Endometrial microvascular endothelial cells (primary cell): ENCODE data around the gene ACP4. TPM values are rescaled to one million over a fixed set of nuclear protein-coding genes. Genes with fewer than 3 reads are reported as not detected.
"Not testable (repeated sequence)": the region's sequence is repeated elsewhere in the genome, so short reads cannot be mapped to it uniquely, and the experiment has no call there.

Source experiments
- in situ Hi-C: cut with HindIII; loops from 2 replicates; pipeline ENCODE4 v1.10.0; 2017; ENCODE audit warnings: low sequenced_read_pairs, low pct_unique_long_range_greater_than_20kb; ENCODE audit errors: inconsistent ontology term
- total RNA-seq: library from RNA; depleted of rRNA; stranded (reverse); fragments of >200 nt; gene quantifications from one replicate; pipeline ENCODE4 v1.2.3, GENCODE V29; 2015; ENCODE audit errors: inconsistent ontology term

Gene ACP4
- total RNA-seq, 1 donor from 2014 or later = not detected

GRCh38 chr19:50794876-50795663 lies 4.9 kb downstream of the ACP4 start:
- in situ Hi-C loops = no loop called here

GRCh38 chr19:50795664-50796073 lies 5.5 kb downstream of the ACP4 start:
- in situ Hi-C loops = no loop called here

- in situ Hi-C loops = no loop called here
Measured at GRCh38 chr19:50796128-50796633, 6.0 kb downstream of the ACP4 start.

- in situ Hi-C loops = no loop called here
Measured at GRCh38 chr19:50796634-50797428, 6.6 kb downstream of the ACP4 start.

- in situ Hi-C loops = no loop called here
Measured at GRCh38 chr19:50797429-50797780, 7.2 kb downstream of the ACP4 start.

DNA sequence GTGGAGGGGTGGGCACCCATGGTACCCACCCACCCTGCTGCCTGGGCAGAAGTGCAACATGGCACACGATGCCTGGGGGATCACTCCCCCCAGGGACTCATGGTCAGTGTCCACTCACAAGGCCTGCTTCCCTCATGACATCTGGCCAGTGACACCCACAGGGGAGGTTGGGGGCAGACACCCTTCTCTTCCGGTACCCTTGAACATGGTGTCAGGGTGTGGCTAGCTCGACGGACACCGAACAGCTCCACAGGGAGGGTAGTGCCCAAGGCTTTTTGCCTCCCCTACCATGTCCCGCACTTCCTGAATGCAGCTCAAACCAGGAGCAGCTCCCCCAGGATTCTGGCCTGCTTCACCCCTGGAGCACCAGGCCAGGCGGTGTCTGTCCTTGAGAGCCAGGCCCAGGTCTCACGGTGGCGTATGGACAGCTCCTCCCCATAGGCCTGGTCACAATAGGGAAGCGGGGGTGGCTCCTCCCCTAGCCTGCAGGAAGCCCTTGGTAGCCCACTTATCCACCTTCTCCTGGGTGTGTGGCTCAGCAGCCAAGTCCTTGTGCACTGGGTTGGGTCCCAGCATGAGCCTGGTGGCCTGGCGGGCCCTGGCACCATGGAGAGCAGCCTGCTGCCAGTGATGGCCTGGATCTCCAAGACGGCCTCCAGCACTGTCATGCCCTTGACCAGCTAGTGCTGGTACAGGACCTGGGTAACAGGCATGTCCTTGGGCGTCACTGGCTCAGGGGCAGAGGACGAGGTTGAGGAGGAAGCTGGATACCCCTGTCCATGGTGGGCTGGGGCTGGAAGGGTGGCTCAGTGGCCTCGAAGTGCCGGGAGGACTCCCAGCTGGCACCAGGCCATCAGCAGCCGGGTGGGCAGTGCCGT lies 7.8 kb downstream of the ACP4 start:
- in situ Hi-C loops = no loop called here

- in situ Hi-C loops = no loop called here
Measured at GRCh38 chr19:50798659-50799546, 8.7 kb downstream of the ACP4 start.

- in situ Hi-C loops = no loop called here
Measured at GRCh38 chr19:50799547-50799851, 9.3 kb downstream of the ACP4 start.

- in situ Hi-C loops = no loop called here
Measured at GRCh38 chr19:50801107-50801506, 10.9 kb downstream of the ACP4 start.

DNA sequence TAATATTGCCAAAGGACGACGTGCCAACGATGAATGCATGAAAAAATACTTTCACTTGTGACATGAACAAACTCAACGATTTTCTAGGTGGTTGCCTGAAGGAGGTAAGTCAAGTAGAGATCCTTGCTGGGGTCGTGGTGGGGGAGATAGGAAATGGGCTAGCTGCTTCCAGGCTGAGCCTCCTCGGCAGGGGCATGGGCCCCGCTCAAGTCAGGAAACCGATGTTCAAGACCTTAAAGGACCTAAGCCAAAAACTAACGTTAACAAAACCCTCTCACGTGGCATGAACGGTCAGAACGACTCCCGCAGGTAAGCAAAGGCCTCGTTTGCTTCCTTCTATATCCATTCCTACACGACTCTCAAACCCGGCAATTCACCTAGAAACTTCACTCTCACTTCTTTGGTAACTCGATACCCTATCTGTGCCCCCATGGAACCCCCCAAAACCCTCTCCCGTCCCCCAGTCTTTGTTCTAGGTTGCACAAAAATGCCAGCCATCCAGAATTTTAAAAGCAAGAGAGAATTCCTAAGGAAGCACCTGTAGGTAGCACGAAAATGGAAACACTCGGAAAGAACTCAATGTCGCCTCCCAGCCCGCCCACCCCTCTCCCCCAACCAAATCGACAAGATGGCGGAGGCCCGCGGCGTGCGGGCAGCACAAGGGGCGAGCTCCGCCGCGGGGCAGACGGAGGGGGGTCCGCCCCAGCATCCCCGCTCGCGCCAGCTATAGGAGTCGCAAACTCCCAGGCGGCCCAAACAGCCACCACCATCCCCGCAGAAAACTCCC lies 13.6 kb downstream of the ACP4 start:
- in situ Hi-C loops = no loop called here

GRCh38 chr19:50804420-50805272 lies 14.4 kb downstream of the ACP4 start:
- in situ Hi-C loops = no loop called here

- in situ Hi-C loops = no loop called here
Measured at GRCh38 chr19:50808856-50809255, 18.6 kb downstream of the ACP4 start.

- in situ Hi-C loops = not testable (repeated sequence)
Measured at GRCh38 chr19:50811622-50812238, 21.5 kb downstream of the ACP4 start.

DNA sequence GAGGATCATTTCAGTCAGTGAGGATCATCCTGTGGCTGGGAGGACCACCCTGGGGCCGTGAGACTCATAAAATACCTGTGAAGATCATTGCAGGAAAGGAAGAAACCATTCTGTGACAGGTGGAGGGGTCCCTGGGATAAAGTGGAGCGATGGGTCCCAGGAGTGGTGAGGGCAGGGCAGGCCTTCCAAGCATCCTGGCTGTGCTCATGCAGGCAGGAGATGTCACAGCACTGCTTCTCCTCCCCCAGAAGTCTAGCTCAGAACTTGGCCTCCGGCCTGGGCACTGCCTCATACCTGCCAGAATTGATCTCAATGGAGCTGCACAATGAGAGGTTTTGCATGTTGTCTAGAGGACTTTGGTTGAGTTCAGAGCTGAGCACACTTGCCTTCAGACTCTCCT lies 22.3 kb downstream of the ACP4 start:
- in situ Hi-C loops = no loop called here

DNA sequence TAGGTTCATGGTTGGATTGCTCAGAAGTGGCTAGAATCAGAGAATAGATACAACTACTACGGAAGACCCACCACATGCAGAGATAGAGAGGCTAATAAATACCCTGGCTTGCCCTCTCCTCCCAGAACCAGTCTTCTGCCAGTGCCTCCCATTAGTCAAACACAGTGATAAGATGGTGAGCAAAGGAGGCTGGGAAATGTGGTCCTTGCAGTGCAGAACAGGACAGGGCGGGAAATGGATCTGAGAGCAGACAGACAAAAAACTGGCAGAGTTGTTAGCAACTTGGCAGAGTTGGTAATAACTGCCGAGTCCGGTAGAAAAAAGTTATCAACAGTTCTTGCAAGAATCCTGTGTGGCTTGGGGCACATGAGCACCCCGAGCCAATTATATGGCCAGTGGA lies 24.7 kb downstream of the ACP4 start:
- in situ Hi-C loops = no loop called here

GRCh38 chr19:50815439-50815838 lies 25.2 kb downstream of the ACP4 start:
- in situ Hi-C loops = no loop called here
